ENCODE measurements around the gene ADCY9. TPM values are rescaled to one million over a fixed set of nuclear protein-coding genes. Genes with fewer than 3 reads are reported as not detected.

The ADCY9 gene
- total RNA-seq, 1 experiment from 2014 or later: 7.0 TPM

DNA sequence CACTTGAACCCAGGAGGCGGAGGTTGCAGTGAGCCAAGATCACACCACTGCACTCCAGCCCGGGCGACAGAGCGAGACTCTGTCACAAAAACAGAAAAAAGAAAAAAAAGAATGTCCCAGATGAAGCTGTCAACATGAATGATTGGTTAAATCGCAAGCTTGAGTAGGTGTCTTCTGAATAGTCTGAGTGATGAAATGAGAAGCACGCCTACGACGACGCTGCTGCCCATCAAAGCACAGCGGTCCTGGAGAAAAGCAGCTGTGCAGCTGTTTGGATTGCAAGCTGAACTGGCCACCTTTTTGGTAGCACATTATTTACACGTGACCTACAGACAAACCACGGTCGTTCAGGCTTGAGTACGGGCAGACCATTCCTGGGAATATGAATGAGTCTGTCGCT, 12.5 kb downstream of the ADCY9 start:
- no TSS peak for BruUV-seq (replicated peaks)
- CTCF ChIA-PET: no interaction called here
- no peaks in the 10 kb centered on the region for H3K27me3 ChIP-seq (replicated peaks; ENCODE audit: insufficient read depth, low read depth, low read length, poor library complexity)

GRCh38 chr16:4101421-4102219, 14.6 kb downstream of the ADCY9 start:
- intact Hi-C loops (cut with micrococcal nuclease; ENCODE audit: unreplicated experiment): no loop called here
- H3K4me1 ChIP-seq (ENCODE audit: insufficient read depth, low read length, poor library complexity, severe bottlenecking): peaks cover 11% of the 10 kb centered on the region
- no peak for DNase-seq (ENCODE audit: low spot score)
- no peak overlapping the region for H3K4me3 ChIP-seq (ENCODE audit: low read depth, low read length, poor library complexity, severe bottlenecking)
- H3K27me3 ChIP-seq (replicated peaks; ENCODE audit: insufficient read depth, low read depth, low read length, poor library complexity): no peaks in the 10 kb centered on the region
- ChIA-PET CTCF (no interaction called here), POLR2A (ENCODE audit: low non-redundant PET) (no interaction called here)
- H3K27ac ChIP-seq (ENCODE audit: low read depth, low read length, poor library complexity, severe bottlenecking): no peak overlapping the region
- no peak for TF ChIP-seq EZH2 (IDR thresholded peaks at IDR 0.05; ENCODE audit: borderline replicate concordance, low read depth, low read length, poor library complexity, severe bottlenecking)
- TF ChIP-seq, protein P1, sequence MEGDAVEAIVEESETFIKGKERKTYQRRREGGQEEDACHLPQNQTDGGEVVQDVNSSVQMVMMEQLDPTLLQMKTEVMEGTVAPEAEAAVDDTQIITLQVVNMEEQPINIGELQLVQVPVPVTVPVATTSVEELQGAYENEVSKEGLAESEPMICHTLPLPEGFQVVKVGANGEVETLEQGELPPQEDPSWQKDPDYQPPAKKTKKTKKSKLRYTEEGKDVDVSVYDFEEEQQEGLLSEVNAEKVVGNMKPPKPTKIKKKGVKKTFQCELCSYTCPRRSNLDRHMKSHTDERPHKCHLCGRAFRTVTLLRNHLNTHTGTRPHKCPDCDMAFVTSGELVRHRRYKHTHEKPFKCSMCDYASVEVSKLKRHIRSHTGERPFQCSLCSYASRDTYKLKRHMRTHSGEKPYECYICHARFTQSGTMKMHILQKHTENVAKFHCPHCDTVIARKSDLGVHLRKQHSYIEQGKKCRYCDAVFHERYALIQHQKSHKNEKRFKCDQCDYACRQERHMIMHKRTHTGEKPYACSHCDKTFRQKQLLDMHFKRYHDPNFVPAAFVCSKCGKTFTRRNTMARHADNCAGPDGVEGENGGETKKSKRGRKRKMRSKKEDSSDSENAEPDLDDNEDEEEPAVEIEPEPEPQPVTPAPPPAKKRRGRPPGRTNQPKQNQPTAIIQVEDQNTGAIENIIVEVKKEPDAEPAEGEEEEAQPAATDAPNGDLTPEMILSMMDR (conservative IDR thresholded peaks at IDR 0.05; ENCODE audit: low read depth, low read length): no peak
- H3K9me3 ChIP-seq (ENCODE audit: low read depth, low read length, poor library complexity, severe bottlenecking): no peaks in the 10 kb centered on the region
- BruUV-seq (replicated peaks): no TSS peak
- H3K36me3 ChIP-seq (ENCODE audit: insufficient read depth, low read length, poor library complexity, severe bottlenecking): no peaks in the 10 kb centered on the region

More for the DNA sequence above, 12.5 kb downstream of the ADCY9 start:
- POLR2A ChIA-PET (ENCODE audit: low non-redundant PET): no interaction called here
- no peaks in the 10 kb centered on the region for H3K9me3 ChIP-seq (ENCODE audit: low read depth, low read length, poor library complexity, severe bottlenecking)
- H3K4me3 ChIP-seq (ENCODE audit: low read depth, low read length, poor library complexity, severe bottlenecking): no peak overlapping the region
- TF ChIP-seq, protein P1 (conservative IDR thresholded peaks at IDR 0.05; ENCODE audit: low read depth, low read length): no peak
- TF ChIP-seq EZH2 (IDR thresholded peaks at IDR 0.05; ENCODE audit: borderline replicate concordance, low read depth, low read length, poor library complexity, severe bottlenecking): no peak
- H3K27ac ChIP-seq (ENCODE audit: low read depth, low read length, poor library complexity, severe bottlenecking): no peak overlapping the region
- no peaks in the 10 kb centered on the region for H3K36me3 ChIP-seq (ENCODE audit: insufficient read depth, low read length, poor library complexity, severe bottlenecking)
- intact Hi-C loops (cut with micrococcal nuclease; ENCODE audit: unreplicated experiment): no loop called here
- H3K4me1 ChIP-seq (ENCODE audit: insufficient read depth, low read length, poor library complexity, severe bottlenecking): no peaks in the 10 kb centered on the region
- DNase-seq (ENCODE audit: low spot score): no peak

DNA sequence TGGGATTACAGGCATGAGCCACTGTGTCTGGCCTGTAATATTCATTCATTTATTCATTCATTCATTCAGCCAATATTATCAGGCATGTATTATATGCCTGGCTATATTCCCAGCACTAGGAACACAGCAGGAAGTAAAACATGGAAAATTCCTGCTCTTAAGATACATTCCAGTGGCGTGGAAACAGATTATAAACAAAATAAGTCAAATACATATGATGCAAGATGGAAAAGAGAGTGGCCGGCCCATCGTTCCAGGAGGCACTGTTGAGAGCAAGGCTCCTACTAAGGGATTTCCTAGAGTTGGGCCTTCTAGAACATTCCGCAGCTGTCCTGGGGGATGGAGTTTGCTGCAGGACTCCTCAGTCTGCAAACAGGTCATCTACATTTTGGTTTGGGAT, 17.7 kb downstream of the ADCY9 start:
- Histone ChIP-seq H3K9me3 (ENCODE audit: low read depth, low read length, poor library complexity, severe bottlenecking) (no peaks in the 10 kb centered on the region), H3K4me1 (ENCODE audit: insufficient read depth, low read length, poor library complexity, severe bottlenecking) (peaks cover 36% of the 10 kb centered on the region), H3K4me3 (ENCODE audit: low read depth, low read length, poor library complexity, severe bottlenecking) (no peak overlapping the region), H3K27me3 (replicated peaks; ENCODE audit: insufficient read depth, low read depth, low read length, poor library complexity) (no peaks in the 10 kb centered on the region), H3K27ac (ENCODE audit: low read depth, low read length, poor library complexity, severe bottlenecking) (no peak overlapping the region), H3K36me3 (ENCODE audit: insufficient read depth, low read length, poor library complexity, severe bottlenecking) (no peaks in the 10 kb centered on the region)
- TF ChIP-seq EZH2 (IDR thresholded peaks at IDR 0.05; ENCODE audit: borderline replicate concordance, low read depth, low read length, poor library complexity, severe bottlenecking): no peak
- TF ChIP-seq, protein P1 (conservative IDR thresholded peaks at IDR 0.05; ENCODE audit: low read depth, low read length): no peak
- ChIA-PET POLR2A (ENCODE audit: low non-redundant PET) (interaction anchor here (0.7 kb wide), 1 partner anchor 241 kb away, joined by 10 read pairs; no protein-coding TSS in a partner anchor), CTCF (no interaction called here)
- intact Hi-C loops (cut with micrococcal nuclease; ENCODE audit: unreplicated experiment): no loop called here
- no peak for DNase-seq (ENCODE audit: low spot score)
- BruUV-seq (replicated peaks): no TSS peak

Data from A673 (cell line).